Measurements from ENCODE around the gene PBX4. TPM values are rescaled to one million over a fixed set of nuclear protein-coding genes. Genes with fewer than 3 reads are reported as not detected.

PBX4 gene
- total and polyA plus RNA-seq, 8 donors: 2.0 to 60.7 (median 4.9) TPM; not detected in 1

- Histone ChIP-seq H3K9me3 (no peaks in the 10 kb centered on the region), H3K27ac (no peak overlapping the region), H3K36me3 (peaks cover 4 to 62% (median 49%) of the 10 kb centered on the region in 4 donors), H3K4me3 (no peak overlapping the region), H3K4me1 (peaks cover 17 to 54% (median 34%) of the 10 kb centered on the region in 4 donors), H3K27me3 (no peaks in the 10 kb centered on the region)
- 77 to 83% (median 81%) methylated on average over 6 of the region's 6 CpGs for WGBS, 5 donors
- intact Hi-C loops (cut with DNase I; ENCODE audit: low total_unique reads): no loop called here
- DNase-seq: no peak
- TF ChIP-seq EP300 (IDR thresholded peaks at IDR 0.05) (no peak), POLR2AphosphoS5 (IDR thresholded peaks at IDR 0.05) (no peak), POLR2A (IDR thresholded peaks at IDR 0.05) (no peak)
- TF ChIP-seq, protein P1, sequence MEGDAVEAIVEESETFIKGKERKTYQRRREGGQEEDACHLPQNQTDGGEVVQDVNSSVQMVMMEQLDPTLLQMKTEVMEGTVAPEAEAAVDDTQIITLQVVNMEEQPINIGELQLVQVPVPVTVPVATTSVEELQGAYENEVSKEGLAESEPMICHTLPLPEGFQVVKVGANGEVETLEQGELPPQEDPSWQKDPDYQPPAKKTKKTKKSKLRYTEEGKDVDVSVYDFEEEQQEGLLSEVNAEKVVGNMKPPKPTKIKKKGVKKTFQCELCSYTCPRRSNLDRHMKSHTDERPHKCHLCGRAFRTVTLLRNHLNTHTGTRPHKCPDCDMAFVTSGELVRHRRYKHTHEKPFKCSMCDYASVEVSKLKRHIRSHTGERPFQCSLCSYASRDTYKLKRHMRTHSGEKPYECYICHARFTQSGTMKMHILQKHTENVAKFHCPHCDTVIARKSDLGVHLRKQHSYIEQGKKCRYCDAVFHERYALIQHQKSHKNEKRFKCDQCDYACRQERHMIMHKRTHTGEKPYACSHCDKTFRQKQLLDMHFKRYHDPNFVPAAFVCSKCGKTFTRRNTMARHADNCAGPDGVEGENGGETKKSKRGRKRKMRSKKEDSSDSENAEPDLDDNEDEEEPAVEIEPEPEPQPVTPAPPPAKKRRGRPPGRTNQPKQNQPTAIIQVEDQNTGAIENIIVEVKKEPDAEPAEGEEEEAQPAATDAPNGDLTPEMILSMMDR (IDR thresholded peaks at IDR 0.05): no peak
These were observed 97.5 kb downstream of the PBX4 start for GRCh38 chr19:19520989-19521388.

GRCh38 chr19:19517235-19517619 is 101.3 kb downstream of the PBX4 start:
- no peak overlapping the region for H3K27ac ChIP-seq
- TF ChIP-seq POLR2A (IDR thresholded peaks at IDR 0.05) (no peak), EP300 (IDR thresholded peaks at IDR 0.05) (no peak), POLR2AphosphoS5 (IDR thresholded peaks at IDR 0.05) (no peak)
- TF ChIP-seq, protein P1 (IDR thresholded peaks at IDR 0.05): no peak

GRCh38 chr19:19515642-19516519 is 102.6 kb downstream of the PBX4 start, which contains the start of gene NDUFA13:
Gene NDUFA13 (plus strand): TSS chr19:19516225. CDS start chr19:19516239, 14 bp downstream.
- TF ChIP-seq, protein P1 (IDR thresholded peaks at IDR 0.05): no peak
- TF ChIP-seq EP300 (IDR thresholded peaks at IDR 0.05) (no peak), POLR2A (IDR thresholded peaks at IDR 0.05) (peak in 1 of 4 donors; percentile 50), POLR2AphosphoS5 (IDR thresholded peaks at IDR 0.05) (peak; percentile 100)
- intact Hi-C loops (cut with DNase I; ENCODE audit: low total_unique reads): no loop called here
- 3 to 8% (median 4%) methylated on average over 27 to 61 of the region's 61 CpGs for WGBS, 5 donors
- peaks cover 23 to 61% (median 47%) of the 10 kb centered on the region in 4 donors for H3K4me1 ChIP-seq
- no peaks in the 10 kb centered on the region for H3K27me3 ChIP-seq
- H3K27ac ChIP-seq: peak within 1 kb of the TSS; percentile 71 to 91 (median 86)
- H3K4me3 ChIP-seq: peak within 1 kb of the TSS; percentile 66 to 88 (median 80)
- peaks cover 0 to 27% (median 19%) of the 10 kb centered on the region in 4 donors for H3K36me3 ChIP-seq
- peak; percentile 95 to 97 for DNase-seq
- H3K9me3 ChIP-seq: no peaks in the 10 kb centered on the region

More at GRCh38 chr19:19517235-19517619, 101.3 kb downstream of the PBX4 start:
- Histone ChIP-seq H3K36me3 (peaks cover 0 to 30% (median 24%) of the 10 kb centered on the region in 4 donors), H3K4me3 (peak overlapping the region in 3 of 4 donors; percentile 66 to 88 (median 87)), H3K27me3 (no peaks in the 10 kb centered on the region), H3K4me1 (peaks cover 23 to 69% (median 47%) of the 10 kb centered on the region in 4 donors), H3K9me3 (no peaks in the 10 kb centered on the region)
- intact Hi-C loops (cut with DNase I; ENCODE audit: low total_unique reads): no loop called here
- DNase-seq: no peak
- 78 to 87% (median 85%) methylated on average over 10 of the region's 10 CpGs for WGBS, 5 donors

DNA sequence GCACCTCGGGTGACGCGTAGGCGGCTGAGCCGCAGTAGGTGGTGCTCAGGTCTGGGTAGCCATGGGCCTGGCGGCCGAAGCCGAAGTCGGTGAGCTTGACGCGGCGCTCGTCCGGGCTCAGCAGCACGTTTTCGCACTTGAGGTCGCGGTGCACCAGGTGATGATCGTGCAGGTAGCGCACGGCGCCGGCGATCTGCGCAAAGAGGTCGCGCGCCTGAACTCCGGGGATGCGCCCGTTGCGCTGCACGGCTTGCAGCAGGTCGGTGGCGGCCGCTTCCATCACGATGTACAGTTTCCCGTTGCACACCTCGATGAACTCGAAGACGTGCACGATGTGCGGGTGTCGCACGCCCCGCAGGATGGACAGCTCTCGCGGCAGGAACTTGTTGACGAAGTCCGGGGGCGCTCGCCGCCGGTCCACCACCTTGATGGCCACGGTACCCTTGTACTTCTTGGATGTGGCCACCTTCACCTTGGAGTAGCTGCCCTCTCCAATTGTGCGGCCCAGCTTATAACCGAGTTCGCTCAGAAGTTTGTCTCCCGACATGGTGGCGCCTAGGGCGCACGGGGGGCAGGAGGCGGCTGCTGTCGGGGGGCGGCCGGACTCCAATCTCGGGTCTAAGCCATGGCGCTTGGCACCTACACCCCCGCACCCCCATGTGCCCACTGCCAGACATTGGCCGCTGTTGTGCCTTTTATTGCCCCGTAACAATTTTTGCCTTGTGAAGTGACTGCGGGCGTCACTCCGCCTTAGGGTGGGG is 103.4 kb downstream of the PBX4 start, which contains the start of gene TSSK6:
TSSK6 (minus strand) TSS at position 668 of the 761 bp plus-strand sequence; CDS start at position 547, 121 bp downstream.
- no peak for TF ChIP-seq POLR2AphosphoS5 (IDR thresholded peaks at IDR 0.05)
- TF ChIP-seq, protein P1 (IDR thresholded peaks at IDR 0.05): no peak
- TF ChIP-seq POLR2A (IDR thresholded peaks at IDR 0.05): no peak
- TF ChIP-seq EP300 (IDR thresholded peaks at IDR 0.05): no peak
- intact Hi-C loops (cut with DNase I; ENCODE audit: low total_unique reads): no loop called here

More for the DNA sequence above, 103.4 kb downstream of the PBX4 start, which contains the start of gene TSSK6:
- Histone ChIP-seq H3K4me1 (peaks cover 23 to 54% (median 45%) of the 10 kb centered on the region in 4 donors), H3K36me3 (peaks cover 0 to 19% (median 11%) of the 10 kb centered on the region in 4 donors), H3K27ac (peak within 1 kb of the TSS; percentile 71 to 91 (median 86)), H3K4me3 (peak within 1 kb of the TSS; percentile 66 to 88 (median 80)), H3K9me3 (no peaks in the 10 kb centered on the region), H3K27me3 (no peaks in the 10 kb centered on the region)
- 83 to 90% (median 87%) methylated on average over 22 to 74 of the region's 74 CpGs for WGBS, 5 donors
- DNase-seq: no peak

All from stomach (tissue), 9 donors.